NCI-H2196 treated with DMSO at 0.1 percent for 48 hours (cell line): ENCODE measurements around the gene HTR3B.
"Not testable (repeated sequence)": the region's sequence is repeated elsewhere in the genome, so short reads cannot be mapped to it uniquely, and the experiment has no call there.

Experiments
- DNase-seq: peaks from one replicate; lab custom pipeline; 2025; ENCODE audit not compliant: unreplicated experiment; lab: John Stamatoyannopoulos, UW

Gene HTR3B, protein sequence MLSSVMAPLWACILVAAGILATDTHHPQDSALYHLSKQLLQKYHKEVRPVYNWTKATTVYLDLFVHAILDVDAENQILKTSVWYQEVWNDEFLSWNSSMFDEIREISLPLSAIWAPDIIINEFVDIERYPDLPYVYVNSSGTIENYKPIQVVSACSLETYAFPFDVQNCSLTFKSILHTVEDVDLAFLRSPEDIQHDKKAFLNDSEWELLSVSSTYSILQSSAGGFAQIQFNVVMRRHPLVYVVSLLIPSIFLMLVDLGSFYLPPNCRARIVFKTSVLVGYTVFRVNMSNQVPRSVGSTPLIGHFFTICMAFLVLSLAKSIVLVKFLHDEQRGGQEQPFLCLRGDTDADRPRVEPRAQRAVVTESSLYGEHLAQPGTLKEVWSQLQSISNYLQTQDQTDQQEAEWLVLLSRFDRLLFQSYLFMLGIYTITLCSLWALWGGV

DNA sequence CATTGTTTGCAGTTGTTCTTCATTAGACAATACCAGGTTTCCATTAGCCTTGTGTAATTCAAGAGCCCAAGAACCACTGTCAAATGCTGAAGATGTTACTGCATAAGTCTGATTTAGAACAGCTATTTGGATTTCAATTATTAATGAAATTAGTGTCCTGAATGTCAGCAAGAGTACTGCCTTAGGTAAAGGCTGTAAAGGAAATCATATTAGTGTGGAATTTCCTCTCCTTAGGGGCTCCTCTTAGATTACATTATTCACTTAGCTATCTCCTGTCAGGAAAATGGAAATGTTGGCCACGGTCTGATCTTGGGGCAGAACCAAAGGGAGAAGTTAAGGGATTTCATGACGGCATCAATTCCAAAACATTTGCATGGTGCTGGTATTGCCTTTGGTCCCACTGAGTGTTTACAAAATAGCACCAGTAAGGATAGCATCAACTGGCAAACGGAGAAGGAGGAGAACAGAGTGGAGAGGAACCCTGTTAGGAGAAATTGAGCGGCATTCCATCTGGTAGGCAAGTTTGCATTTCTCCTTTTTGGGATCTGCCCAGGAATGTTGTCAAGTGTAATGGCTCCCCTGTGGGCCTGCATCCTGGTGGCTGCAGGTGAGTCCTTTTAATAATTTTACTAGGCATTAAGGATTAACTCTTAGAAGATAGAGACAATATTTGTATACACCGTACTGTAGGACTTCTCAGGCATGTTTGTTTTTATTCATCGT lies at the start of gene HTR3B:
Gene HTR3B, plus strand, starts transcription at position 418 of the 723 bp plus-strand sequence. Its CDS starts 138 bp downstream, at position 556.
- DNase-seq, result no peak

DNA sequence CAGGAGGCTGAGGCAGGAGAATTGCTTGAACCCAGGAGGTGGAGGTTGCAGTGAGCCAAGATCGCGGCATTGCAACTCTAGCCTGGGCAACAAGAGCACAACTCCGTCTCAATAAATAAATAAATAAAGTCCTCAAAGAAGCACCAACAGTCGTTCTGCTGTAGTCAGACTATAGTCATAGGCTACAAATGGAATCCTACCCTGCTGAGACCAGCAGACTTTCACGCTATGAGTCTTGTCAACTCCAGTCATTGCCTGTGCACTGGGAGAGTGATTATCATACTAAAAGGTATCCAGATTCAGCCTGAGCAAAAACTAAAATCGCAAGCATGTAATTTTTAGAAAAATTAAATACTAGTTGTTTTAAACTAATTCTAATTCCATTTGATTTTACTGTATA lies 48.8 kb upstream of the HTR3B start:
- DNase-seq, result no peak

DNA sequence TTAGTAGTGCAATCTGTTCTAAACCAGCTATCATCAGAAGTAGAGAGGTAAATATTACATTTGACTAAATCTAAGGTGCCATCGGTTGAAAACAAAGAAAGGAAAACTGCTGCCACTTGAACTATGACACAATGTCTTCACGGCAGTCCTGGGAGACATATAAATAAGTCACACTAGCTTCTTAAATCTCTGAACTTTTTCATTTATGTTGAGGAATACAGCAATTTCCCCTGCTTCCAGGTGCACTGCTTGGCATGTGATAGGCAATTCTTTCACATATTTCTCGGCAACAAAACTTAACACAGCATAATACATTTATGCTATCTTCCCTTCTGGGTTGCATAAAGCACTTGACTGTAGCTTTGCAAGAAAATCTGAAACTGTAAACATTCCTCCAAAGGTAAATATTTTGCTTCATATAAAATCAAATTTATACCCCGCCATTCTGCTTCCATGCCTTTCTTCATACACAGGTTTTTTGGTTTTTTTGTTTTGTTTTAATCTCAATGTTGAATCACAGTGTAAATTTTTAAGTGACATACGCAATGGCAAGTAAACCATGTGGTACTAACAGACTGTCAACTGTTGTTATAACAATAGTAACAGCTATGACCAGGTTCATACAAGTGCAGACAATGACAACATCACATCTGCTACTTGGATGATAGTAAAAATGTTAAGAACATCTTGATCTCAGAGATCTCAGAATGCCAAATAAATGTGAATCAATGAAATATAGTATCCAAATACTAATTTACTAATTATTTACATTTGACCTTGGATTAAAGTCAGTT lies 47.4 kb upstream of the HTR3B start:
- no peak for DNase-seq

DNA sequence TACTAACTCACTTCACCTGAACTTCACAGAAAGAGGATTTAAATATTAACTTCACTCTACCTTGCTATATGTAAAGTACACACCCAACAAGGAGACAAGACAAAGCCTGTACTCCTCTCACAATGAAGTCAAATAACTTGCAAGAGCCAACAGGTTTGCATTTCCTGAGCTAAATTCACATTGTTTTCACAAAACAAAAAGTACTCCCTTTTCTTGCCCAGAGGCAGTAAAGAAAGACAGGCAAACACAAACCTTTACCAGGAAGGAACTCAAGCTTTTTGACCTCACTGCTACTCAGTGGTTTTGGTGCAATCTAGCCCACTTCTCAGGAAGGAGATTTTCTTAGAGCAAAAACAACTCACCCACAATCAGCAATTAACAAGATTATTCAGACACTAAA lies 44.9 kb upstream of the HTR3B start:
- no peak for DNase-seq

DNA sequence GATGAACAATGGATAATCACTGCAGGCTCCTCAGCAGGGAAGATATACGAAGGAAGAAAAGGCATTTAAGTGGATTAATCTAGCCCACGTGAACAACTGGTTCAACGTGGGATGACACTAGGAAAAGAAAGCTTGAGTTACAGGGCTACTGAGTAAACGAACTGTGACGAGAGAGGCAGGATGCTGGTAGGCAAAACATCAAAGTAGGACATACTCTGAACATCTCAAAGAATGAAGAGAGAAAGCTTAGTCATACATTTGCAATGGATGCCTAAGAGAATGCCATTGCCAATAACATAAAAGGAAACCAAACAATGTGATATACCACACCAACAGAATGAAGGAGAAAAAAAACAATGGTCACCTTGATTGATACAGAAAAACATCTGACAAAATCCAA lies 42.2 kb upstream of the HTR3B start:
- DNase-seq, result no peak

DNA sequence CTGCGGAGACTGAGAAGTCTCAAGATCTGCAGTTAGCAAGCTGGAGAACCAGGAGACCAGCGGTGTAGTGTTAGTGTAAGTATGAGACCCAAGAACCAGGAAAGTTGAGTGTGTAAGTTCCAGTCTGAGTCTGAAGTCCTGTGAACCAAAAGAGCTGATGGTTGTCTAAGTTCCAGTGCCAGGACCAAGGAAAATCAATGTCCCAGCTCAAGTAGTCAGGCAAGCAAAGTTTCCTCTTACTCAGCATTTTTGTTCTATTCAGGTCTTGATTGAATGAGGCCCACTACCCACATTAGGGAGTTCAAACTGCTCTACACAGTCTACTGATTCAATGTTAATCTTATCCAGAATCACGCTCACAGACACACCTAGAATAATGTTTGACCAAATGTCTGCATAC lies 40.2 kb upstream of the HTR3B start:
- no peak for DNase-seq

DNA sequence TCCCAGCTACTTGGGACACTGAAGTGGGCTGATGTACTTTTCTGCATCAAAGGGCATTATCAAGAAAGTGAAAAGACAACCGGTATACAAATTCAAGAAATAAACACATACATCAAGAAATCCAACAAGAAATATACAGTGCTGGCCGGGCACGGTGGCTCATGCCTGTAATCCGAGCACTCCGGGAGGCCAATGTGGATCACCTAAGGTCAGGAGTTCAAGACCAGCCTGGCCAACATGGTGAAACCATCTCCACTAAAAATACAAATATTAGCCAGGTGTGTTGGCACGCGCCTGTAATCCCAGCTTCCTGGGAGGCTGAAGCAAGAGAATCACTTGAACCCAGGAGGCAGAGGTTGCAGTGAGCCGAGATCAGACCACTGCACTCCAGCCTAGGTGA lies 38.7 kb upstream of the HTR3B start:
- no peak for DNase-seq

DNA sequence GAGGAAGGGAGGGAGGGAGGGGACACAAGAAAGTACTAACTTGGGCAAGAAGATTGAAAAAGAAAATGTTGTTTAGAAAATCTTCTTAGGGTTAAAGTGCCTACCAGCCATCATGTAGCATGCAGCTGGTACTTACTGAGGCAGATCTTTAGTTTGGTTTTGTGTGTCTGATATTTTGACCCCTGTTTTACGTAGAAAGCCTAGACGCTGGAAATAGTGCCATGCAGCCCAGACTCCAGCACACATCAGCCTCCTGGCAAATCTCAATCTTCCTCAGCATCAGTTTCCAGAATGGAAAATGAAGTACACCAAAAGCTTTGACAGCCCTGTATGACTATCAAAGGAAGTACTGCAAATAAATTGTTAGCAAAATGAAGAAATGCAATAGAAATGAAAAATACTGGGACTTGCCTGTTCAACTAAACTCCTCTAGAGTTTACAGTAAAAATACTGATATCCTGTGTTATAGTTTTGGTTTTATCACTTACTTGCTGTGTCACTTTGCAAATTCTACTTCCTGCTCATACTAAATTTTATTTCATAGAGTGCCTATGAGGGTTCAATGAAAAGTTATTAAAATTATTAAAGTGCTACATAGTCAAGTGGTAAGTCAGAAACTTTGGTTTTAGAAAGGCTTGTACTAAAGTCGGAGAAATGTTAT lies 36.6 kb upstream of the HTR3B start:
- no peak for DNase-seq

DNA sequence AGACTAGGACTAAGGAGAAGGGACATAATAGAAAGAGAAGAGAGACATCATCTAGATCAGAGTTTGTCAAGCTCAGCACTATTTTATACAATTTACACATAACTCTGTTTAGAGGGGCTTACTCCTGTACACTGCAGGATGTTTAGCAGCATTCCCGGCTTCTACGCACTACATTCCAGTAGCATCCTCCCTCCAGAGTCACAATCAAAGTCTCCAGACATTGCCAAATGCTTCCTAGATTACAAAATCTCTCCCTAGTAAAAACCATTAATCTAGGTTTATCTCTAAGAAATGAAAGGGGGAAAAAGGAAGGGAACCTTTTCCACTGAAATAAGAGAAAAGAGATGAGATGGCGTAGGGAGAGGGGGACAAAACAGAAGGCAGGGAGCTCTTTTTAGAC lies 33.3 kb upstream of the HTR3B start:
- DNase-seq, result no peak

DNA sequence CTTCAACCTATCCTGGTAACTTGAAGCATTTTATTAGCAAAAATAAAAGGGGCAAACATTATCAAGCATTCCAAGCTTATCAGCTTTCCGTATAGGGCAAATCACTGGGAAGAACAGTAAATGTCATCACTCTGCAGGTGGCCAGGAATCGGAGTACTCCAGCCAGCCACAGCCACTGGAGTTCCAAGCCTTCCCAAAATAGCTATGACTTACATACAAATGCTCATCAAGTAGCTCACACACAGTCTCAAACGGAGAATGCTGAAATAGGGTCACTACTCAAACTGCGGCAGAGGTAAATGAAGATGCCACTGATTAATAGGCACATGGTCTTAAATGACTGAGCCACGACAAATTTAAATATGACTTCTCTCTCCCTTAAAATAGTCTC lies 31.4 kb upstream of the HTR3B start:
- DNase-seq, result no peak

DNA sequence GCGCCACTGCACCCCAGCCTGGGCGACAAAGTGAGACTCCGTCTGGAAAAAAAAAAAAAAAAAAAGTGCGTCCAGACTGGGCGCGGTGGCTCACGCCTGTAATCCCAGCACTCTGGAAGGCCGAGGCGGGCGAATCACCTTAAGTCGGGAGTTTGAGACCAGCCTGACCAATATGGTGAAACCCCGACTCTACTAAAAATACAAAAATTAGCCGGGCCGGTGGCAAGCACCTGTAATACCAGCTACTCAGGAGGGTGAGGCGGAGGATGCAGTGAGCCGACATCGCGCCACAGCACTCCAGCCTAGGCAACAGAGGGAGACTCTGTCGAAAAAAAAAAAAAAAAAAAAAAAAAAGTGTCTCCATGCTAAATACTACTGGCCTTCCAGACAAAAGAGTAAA lies 30.5 kb upstream of the HTR3B start:
- DNase-seq, result no peak

DNA sequence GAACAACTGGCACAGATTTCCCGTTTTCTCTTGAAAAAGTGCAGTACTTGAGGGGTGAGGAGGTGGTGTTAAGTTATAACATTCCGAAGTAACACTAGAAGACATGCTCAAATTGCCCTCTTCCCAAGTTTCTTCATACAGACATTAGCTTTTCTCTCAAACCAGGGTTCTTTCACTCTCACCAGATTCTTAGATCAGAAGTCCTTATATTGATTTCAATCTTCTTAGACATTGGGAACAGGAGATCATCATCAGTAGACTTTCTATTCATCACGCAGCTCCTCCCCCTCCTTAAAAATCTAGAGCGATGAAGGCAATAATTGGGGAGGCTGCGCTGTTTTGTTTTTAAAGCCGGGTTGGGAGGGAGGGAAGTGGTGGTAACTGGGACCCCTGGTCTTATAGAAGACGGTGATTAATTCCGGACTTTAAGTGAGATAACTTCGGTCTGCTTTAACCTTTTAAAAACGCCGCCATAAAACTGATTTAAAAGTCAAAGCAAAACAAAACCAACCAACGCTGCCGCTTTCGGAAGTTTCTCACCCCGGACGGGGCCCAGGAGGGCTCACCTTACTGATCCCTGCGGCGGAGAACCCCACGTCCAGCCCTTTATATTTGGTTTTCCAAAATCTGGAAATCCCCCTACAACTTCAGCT lies 29.9 kb upstream of the HTR3B start:
- no peak for DNase-seq

DNA sequence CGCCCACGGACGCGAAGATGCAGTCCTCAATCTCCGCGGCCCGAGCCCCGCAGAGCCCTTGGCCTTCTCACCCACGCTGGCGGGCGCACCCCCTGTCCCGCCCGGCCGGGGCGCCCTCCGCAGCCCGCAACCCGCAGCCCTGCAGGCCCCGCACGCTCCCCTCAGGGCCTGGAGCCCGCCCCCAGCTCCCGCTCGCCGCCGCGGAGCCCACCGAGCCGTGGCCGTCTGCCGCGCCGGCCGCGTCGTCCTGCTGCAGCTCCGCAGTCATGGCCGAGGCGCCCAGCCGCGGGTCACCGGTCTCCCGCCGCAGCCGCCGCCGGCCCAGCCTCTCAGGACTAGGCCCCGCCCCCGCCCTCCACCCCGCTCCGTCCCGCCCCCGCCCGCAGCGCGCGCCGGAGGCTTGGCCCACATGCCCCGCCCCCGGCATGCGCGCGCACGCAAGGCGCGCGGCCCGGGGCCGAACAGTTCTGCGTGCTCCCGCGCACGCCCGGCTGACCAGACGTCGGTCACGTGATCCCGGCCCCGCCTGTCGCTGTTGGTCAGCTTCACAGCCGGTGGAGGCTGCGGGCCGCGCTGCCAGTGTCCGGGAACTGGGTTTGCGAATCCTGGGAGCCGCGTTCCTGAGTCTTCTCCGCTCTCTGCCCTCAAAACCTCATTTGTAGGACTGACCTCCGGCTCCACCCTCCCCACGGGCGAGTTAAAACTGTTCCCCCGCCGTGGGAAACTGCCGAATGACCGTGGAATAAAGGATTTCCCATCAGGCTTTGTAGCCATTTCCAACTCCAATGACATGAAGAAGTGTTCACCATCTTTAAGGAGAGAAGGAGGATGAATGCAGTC lies 29.1 kb upstream of the HTR3B start, which contains the start of gene USP28:
Gene USP28, minus strand, starts transcription at position 339 of the 840 bp plus-strand sequence. Its CDS starts 71 bp downstream, at position 268.
- DNase-seq, result peak; percentile 89

DNA sequence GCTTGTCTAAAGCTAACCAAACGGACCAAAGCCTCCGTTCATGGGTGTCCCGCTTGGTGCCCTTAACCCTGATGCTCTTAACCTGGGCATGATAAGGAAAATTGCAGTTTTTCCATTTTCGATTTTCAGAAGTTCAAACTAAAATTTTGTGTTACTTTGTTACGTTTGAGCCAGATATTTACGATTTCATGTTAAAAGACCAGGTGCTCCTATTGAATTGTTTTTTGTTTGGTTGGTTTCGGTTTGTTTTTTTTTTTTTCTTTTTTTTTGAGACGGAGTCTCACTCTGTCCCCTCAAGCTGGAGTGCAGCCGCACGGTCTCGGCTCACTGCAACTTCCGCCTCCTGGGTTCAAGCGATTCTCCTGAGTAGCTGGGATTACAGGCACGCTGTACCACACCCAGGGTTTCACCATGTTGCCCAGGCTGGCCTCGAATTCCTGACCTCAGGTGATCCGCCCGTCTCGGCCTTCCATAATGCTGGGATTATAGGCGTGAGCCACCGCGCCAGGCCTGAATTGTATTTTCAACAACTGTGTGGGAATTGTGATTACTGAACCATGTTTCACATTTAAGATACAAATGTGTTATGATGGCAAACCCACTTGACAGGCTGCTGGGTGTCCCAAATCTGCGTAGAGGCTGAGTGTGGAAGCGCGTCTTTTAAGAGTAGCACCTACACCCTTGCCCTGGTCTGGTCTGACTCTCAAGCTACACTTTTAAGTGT lies 28.4 kb upstream of the HTR3B start:
- DNase-seq, result no peak

DNA sequence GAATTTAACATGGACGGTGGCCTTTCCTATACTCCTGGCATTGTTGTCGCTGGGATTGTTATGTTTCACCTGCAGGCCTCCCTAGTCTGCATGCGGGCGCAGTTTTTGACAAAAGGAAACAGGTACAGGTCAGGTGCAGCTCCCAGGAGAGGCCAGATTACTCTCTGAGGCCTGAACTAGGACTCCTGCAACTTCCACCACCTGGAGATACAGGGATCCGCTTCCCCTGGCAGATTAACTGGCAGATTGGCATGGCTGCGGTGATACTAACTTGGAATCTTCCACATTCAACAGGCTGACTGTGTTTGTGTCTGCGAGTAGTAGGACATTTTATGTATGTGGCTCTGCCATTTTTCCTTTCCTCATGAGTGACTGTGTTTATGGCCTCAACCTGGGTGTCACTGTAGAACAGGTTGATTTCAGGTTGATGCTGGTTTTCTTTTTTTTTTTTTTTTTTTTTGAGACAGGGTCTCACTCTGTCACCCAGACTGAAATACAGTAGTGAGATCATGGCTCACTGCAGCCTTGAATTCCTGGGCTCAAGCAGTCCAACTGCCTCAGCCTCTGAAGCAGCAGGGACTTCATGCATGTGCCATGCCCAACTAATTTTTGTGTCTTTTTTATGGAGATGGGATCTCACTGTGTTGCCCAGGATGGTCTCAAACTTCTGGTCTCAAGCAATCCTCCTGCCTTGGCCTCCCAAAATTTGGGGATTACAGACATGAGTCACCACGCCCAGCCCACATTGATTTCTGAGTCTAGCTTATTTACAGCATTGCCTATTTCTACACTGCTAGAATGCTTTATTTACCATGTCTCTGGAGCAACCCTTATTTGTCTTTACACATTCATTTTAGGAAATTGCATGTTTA lies 27.6 kb upstream of the HTR3B start:
- DNase-seq, result no peak

DNA sequence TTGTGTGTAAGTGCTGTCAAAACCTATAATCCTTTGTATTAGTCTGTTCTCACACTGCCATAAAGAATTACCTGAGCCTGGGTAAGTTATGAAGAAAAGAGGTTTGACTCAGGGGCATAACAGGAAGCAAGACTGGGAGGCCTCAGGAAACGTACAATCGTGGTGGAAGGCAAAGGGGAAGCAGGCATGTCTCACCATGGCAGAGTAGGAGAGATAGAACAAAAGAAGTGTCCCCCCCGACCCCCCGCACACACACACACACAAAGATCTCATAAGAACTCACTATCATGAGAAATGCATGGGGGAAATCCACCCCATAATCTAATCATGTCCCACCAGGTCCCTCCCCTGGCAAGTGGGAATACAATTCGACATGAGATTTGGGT lies 26.9 kb upstream of the HTR3B start:
- DNase-seq, result no peak

DNA sequence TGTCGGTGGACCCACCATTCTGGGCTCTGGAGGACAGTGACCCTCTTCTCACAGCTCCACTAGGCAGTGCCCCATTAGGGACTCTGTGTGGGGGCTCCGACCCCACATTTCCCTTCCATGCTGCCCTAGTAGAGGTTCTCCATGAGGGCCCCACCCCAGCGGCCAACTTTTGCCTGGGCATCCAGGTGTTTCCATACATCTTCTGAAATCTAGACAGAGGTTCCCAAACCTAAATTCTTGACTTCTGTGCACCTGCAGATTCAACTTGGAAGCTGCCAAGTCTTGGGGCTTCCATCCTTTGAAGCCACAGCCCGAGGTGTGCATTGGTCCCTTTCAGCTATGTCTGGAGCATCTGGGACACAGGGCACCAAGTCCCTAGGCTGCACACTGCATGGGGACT lies 25.1 kb upstream of the HTR3B start:
- DNase-seq, result not testable (repeated sequence)

DNA sequence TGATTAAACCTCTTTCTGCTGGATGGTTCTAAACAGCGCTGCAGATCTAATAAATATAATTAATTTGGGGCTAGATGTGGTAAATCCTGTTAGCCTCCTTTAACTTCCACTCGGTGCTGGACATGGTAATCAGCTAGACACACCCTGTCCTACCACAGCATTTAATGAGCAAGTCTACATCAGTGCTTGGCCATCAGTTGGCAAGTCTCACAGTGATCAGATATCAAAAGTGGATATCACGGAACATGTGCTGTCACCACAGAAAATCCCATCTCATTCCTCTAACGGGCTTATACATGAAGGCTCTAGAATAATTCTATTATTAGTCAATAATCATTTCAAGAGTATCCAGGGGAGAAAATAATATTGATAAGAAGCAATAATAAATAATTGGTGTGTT lies 23.6 kb upstream of the HTR3B start:
- DNase-seq, result no peak
